ENCODE data around the gene P3H2. TPM values are rescaled to one million over a fixed set of nuclear protein-coding genes. Genes with fewer than 3 reads are reported as not detected.

Gene P3H2
- total and polyA plus RNA-seq, 2 of the 4 experiments (the other 2 are of a cell fraction) = 54.7 to 64.3 TPM

DNA sequence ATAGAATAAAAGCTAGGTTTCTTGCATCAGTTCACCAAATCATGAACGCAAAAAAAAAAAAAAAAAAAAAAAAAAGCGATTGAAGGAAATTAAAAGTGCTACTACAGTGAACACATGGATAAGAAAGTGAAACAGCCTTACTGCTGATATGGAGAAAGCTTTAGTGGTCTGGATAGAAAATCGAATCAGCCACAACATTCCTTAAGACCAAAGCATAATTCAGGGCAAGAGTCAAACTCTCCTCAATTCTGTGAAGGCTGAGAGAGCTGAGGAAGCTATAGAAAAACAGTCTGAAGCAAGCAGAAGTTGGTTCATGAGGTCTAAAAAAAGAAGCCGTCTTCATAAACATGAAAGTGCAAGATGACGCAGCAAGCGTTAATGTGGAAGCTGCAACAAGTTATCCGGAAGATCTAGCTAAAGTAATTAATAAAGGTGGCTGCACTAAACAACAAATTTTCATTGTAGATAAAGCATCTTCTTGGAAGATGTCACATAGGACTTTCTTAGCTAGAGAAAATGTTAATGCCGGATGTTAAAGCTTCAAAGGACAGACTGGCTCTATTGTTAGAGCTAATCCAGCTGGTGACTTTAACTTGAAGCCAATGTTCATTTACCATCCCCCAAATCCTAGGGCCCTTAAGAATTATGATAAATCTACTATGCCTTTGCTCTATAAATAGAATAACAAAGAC is 19.2 kb downstream of the P3H2 start:
- peak overlapping the region; percentile 81 for H3K4me2 ChIP-seq (ENCODE audit: low read depth, low read length)
- peak overlapping the region; percentile 74 for H3K9ac ChIP-seq (ENCODE audit: low read depth, low read length)
- H4K20me1 ChIP-seq (ENCODE audit: insufficient read depth, low read length) = 0 out of 2 replicates have a peak, but pooled peaks cover 3% of the 10 kb centered on the region
- TF ChIP-seq NFE2L2 (IDR thresholded peaks at IDR 0.05; ENCODE audit: low read depth, low read length) (no peak), FOS (IDR thresholded peaks at IDR 0.05; ENCODE audit: low read depth, low read length) (peak; percentile 32; the same call in 1 of the 2 replicates)
- H3K36me3 ChIP-seq (ENCODE audit: control insufficient read depth, insufficient read depth, low read length) = no peaks in the 10 kb centered on the region
- ChIA-PET CTCF (interaction anchor here (0.6 to 1.1 kb wide), 2 partner anchors 9 to 391 kb away, joined by 3 read pairs; no protein-coding TSS in a partner anchor), POLR2A (ENCODE audit: unreplicated experiment) (interaction anchor here (0.6 kb wide), 1 partner anchor 106 kb away, joined by 3 read pairs; no protein-coding TSS in a partner anchor)
- H3K79me1 ChIP-seq (ENCODE audit: low read depth in 1 of 2, low read length in 2 of 2) = peaks cover 10 to 54% of the 10 kb centered on the region in 2 experiments
- H3K4me1 ChIP-seq (ENCODE audit: control insufficient read depth, insufficient read depth, low read length) = peaks cover 6% of the 10 kb centered on the region
- peak overlapping the region; percentile 94 for H2BK5ac ChIP-seq (ENCODE audit: low read depth, low read length, poor library complexity, severe bottlenecking)
- peak overlapping the region; percentile 48; the same call in 1 of the 2 replicates for H4K91ac ChIP-seq (ENCODE audit: insufficient read depth, low read depth, low read length)
- WGBS, 2 experiments (ENCODE audit: extremely low coverage in 2 of 2, insufficient read length in 1 of 2) = no CpG with 5 or more reads among the region's 8 CpGs
- H2BK15ac ChIP-seq (ENCODE audit: low read depth, low read length) = peak overlapping the region; percentile 0; the same call in 1 of the 3 replicates
- H4K8ac ChIP-seq (ENCODE audit: low read depth in 2 of 2, low read length in 2 of 2) = peak overlapping the region; percentile 67 to 80; a peak in 3 of 4 replicates
- peak overlapping the region; percentile 91; the same call in 1 of the 2 replicates for H3K27ac ChIP-seq (ENCODE audit: insufficient read depth, low read length)
- H2AK5ac ChIP-seq (ENCODE audit: low read depth, low read length) = no peak overlapping the region
- ATAC-seq (ENCODE audit: low read depth) = peak; percentile 67
- no peak overlapping the region for H2AFZ ChIP-seq (replicated peaks; ENCODE audit: low read length, poor library complexity)
- DNase-seq = peak; percentile 83
- no TSS peak for BruUV-seq (replicated peaks)
- peak overlapping the region; percentile 22; the same call in 1 of the 2 replicates for H2BK20ac ChIP-seq (ENCODE audit: low read depth, low read length)
- peak overlapping the region; percentile 95 for H3K4ac ChIP-seq (ENCODE audit: low read depth, low read length)
- H3K4me3 ChIP-seq (ENCODE audit: insufficient read depth, low read depth, low read length) = peak overlapping the region; percentile 25; the same call in 1 of the 2 replicates
- dilution Hi-C loops (cut with HindIII; ENCODE audit: low sequenced_read_pairs, unreplicated experiment) = no loop called here
- peaks cover 8% of the 10 kb centered on the region for H3K9me1 ChIP-seq (ENCODE audit: insufficient read depth, low read length)
- H3K9me3 ChIP-seq (ENCODE audit: control insufficient read depth, insufficient read depth, low read length) = no peaks in the 10 kb centered on the region
- in situ Hi-C loops (cut with MboI; ENCODE audit: low sequenced_read_pairs) = no loop called here
- H3K27me3 ChIP-seq (ENCODE audit: control insufficient read depth, insufficient read depth, low read length) = no peaks in the 10 kb centered on the region
- H3K23ac ChIP-seq (ENCODE audit: low read depth, low read length) = peak overlapping the region; percentile 81; the same call in 1 of the 2 replicates
- peak overlapping the region; percentile 89 for H4K5ac ChIP-seq (ENCODE audit: low read depth, low read length)
- H2AK9ac ChIP-seq (replicated peaks; ENCODE audit: low read depth, low read length, poor library complexity) = no peak overlapping the region
- intact Hi-C loops (cut with micrococcal nuclease) = no loop called here
- peak overlapping the region; percentile 51 for H3K18ac ChIP-seq (ENCODE audit: low read depth, low read length)
- H3K14ac ChIP-seq (replicated peaks; ENCODE audit: low read depth, low read length) = peak overlapping the region; percentile 89
- peak overlapping the region; percentile 80 for H2BK120ac ChIP-seq (ENCODE audit: low read depth, low read length)
- peak overlapping the region; percentile 27; the same call in 1 of the 2 replicates for H3K56ac ChIP-seq (ENCODE audit: extremely low read depth, insufficient read depth, low read length)

All from IMR-90 (cell line).